A673 (cell line): ENCODE data around the gene RNF168.

Experiments used
- EZH2 ChIP-seq: fragments of 200-600 bp; sonication (generic); IDR thresholded peaks from 2 replicates; pipeline ENCODE4 v1.6.1; 2017; ENCODE audit warnings: borderline replicate concordance, low read depth, mild to moderate bottlenecking, mixed read lengths, antibody characterized with exemption, low read length; ENCODE audit not compliant: poor library complexity, severe bottlenecking
- TF ChIP-seq, protein P1 (sequence below): fragments of 300-800, 200-600 bp; sonication (generic); conservative IDR thresholded peaks from 2 replicates; pipeline ENCODE4 v1.5.1; 2017; ENCODE audit warnings: low read depth, mild to moderate bottlenecking, antibody characterized with exemption, low read length, moderate library complexity, mixed read lengths

DNA sequence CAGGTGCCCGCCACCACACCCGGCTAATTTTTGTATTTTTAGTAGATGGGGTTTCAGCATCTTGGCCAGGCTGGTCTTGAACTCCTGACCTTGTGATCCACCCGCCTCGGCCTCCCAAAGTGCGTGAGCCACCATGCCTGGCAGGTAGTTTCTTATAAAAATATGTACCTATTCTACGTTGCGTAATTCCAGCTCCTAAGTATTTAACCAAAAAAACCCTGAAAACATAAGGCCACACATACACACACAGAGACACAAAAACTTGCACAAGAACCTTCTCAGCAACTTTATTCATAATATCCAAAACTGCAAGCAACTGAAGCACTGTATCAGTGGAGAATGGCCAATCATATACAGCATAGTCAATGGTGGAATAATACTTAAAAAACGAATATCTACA is 5.3 kb downstream of the RNF168 start:
- TF ChIP-seq, protein P1, sequence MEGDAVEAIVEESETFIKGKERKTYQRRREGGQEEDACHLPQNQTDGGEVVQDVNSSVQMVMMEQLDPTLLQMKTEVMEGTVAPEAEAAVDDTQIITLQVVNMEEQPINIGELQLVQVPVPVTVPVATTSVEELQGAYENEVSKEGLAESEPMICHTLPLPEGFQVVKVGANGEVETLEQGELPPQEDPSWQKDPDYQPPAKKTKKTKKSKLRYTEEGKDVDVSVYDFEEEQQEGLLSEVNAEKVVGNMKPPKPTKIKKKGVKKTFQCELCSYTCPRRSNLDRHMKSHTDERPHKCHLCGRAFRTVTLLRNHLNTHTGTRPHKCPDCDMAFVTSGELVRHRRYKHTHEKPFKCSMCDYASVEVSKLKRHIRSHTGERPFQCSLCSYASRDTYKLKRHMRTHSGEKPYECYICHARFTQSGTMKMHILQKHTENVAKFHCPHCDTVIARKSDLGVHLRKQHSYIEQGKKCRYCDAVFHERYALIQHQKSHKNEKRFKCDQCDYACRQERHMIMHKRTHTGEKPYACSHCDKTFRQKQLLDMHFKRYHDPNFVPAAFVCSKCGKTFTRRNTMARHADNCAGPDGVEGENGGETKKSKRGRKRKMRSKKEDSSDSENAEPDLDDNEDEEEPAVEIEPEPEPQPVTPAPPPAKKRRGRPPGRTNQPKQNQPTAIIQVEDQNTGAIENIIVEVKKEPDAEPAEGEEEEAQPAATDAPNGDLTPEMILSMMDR = no peak
- no peak for TF ChIP-seq EZH2
